Mammary epithelial cell (primary cell): ENCODE data around the gene AKAP1.

Experiments used
- CTCF ChIP-seq, 2 donors: IDR thresholded peaks in 1 of 2; conservative IDR thresholded peaks in 1 of 2; 2 replicates each; pipeline ENCODE4 v1.5.1; 2011 to 2012; ENCODE audit warnings: inconsistent platforms in 2 of 2, low read length in 2 of 2, mild to moderate bottlenecking in 2 of 2, control low read depth in 1 of 2, low read depth in 1 of 2; ENCODE audit not compliant: insufficient read depth in 1 of 2; ENCODE audit errors: extremely low read depth in 1 of 2
- EZH2 ChIP-seq: IDR thresholded peaks from 2 replicates; pipeline ENCODE4 v1.6.1; 2012; ENCODE audit warnings: low read length, inconsistent platforms, borderline replicate concordance

DNA sequence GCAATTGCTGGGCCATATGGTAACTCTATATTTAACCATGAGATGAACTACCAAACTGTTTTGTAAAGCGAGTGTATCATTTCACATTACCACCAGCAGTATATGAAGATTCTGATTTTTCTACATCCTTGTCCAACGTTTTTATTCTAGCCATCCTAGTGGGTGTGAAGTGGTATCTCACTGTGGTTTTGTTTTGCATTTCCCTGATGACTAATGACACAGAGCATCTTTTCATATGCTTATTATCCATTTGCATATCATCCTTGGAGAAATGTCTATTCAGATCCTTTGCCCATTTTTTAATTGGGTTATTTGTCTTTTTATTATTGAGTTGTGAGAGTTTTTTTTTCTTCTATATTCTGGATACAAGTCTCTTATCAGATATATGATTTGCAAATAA, 83.6 kb downstream of the AKAP1 start:
- TF ChIP-seq EZH2 (no peak), CTCF (conservative IDR thresholded peaks at IDR 0.05 in 1 of 2, IDR thresholded peaks at IDR 0.05 in 1 of 2; ENCODE audit: extremely low read depth in 1 of 2, insufficient read depth in 1 of 2, low read depth in 1 of 2, low read length in 2 of 2) (no peak)
